NOMO-1 treated with dmso at 0.1 percent for 144 hours (cell line): ENCODE results near the gene KRTAP5-7.

Experiments used
- DNase-seq: peaks from one replicate; lab custom pipeline; 2025; ENCODE audit not compliant: unreplicated experiment; lab: John Stamatoyannopoulos, UW

KRTAP5-7 gene

DNA sequence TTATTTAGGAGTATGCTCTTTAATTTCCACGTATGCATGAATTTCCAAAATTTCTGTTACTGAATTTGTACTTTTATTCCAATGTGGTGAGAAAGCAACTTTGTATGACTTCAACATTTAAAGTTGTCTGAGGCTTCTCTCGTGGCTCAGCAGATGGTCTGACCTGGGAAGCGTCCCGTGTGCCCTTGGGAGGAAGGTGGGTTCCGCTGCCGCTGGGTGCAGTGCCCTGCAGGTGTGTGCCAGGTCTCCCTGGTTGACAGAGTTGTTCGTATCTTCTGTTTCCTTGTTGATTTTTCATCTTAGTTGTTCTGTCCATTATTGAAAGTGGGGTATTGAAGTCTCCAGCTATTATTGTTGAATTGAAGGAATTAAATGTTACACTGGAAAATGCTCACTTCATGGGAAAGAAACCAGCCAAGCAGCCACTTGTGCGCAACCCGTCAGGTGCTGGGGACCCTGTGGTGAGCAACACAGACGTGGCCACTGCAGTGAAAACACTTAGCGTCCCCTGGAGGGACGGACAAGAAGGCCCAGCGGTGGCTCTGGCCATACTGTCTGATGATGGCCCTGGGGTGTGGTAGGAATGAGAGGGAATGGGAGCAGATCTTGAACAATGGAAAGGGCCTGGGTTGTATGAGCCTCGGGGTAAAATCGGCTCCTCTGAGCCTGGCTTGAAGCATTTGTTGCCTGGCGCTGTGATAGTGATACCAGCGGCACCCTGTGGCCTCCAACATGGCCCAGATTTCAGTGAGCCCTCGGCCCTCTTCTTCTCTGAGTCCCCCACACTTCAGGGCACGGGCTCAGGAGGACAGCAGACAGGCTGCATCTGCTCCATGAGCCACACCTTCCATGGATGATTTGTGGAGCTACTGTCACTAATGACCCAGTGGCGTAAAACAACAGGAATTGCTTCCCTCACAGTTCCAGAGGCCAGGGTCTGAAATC, 31.5 kb upstream of the KRTAP5-7 start:
- DNase-seq, result no peak

GRCh38 chr11:71496421-71496820, 30.6 kb upstream of the KRTAP5-7 start:
- no peak for DNase-seq

- no peak for DNase-seq
Observed at GRCh38 chr11:71498091-71498490, 29.0 kb upstream of the KRTAP5-7 start.

- DNase-seq, result no peak
Observed at GRCh38 chr11:71499125-71499524, 27.9 kb upstream of the KRTAP5-7 start.

DNA sequence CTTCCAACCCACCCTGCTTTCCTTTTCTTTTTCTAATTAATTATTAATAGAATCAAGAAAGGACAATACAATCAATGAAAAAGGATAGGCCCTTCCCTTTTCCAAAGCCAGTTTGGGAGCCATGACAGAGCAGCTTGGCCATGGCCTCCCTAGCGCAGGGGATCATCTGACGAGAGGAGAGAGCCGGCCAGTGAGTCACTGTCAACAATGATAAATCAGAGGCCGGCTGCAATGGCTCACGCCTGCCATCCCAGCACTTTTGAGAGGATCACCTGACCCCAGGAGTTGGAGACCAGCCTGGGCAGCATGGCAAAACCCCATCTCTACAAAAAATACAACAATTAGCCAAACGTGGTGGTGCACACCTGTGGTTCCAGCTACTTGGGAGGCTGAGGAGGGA, 27.5 kb upstream of the KRTAP5-7 start:
- no peak for DNase-seq

GRCh38 chr11:71500601-71501021, 26.5 kb upstream of the KRTAP5-7 start:
- DNase-seq, result no peak

- DNase-seq, result no peak
Observed at GRCh38 chr11:71501071-71501985, 25.7 kb upstream of the KRTAP5-7 start.

DNA sequence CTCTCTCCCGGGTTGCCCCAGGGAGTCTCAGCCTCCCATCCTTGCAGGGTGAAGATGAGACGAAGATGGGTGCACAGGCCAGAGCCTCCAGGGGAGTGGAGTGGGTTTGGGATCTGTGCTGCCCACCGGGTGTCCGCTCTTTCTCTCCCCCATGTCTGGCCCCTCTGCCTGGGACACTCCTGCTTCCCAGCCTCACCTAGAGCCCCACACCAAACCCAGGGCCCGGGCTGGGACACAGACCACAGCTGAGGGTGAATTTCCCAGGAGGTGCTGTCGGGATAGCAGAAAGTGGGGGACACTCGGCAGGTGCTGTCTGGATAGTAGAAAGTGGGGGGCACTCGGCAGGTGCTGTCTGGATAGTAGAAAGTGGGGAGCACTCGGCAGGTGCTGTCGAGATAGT, 25.0 kb upstream of the KRTAP5-7 start:
- DNase-seq, result no peak

DNA sequence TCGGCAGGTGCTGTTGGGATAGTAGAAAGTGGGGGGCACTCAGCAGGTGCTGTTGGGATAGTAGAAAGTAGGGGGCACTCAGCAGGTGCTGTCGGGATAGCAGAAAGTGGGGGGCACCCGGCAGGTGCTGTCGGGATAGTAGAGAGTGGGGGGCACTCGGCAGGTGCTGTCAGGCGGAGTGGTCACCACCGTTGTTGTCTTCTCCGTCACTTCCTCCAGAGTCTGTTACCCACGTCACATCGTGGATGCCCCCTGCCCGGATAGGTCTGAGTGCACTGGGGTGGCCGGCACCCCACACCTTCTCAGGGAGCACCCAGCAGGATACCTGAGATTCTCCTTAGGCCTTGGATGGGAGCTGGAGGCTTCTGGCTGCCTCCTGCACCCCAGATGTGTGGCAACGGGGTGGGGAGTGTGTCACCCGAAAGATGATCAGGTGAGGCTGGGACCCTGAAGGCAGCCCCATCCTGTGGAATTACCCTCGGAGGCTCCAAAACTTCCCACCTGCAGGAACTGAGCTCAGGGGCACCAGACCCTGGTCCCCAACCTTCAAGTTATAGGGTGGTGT, 24.1 kb upstream of the KRTAP5-7 start:
- DNase-seq, result no peak

DNA sequence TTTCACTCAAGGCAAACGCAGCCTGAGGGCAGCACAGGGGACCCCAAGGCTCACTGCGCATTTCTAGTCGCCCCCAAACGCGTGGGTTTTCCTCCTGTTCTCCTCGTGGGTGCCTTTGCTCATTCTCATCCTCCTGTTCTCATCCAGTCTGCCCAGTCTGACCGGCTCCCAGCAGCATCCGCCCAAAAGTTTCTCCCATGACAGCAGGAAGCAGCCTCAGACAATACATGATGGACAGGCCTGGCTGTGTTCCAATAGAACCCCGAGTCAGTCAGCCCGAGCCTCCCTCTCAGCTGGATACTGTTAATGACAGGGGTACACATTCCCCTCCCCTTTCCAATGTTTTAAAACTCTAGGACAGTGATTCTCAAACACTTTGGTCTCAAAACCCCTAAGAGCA, 22.5 kb upstream of the KRTAP5-7 start:
- no peak for DNase-seq

DNA sequence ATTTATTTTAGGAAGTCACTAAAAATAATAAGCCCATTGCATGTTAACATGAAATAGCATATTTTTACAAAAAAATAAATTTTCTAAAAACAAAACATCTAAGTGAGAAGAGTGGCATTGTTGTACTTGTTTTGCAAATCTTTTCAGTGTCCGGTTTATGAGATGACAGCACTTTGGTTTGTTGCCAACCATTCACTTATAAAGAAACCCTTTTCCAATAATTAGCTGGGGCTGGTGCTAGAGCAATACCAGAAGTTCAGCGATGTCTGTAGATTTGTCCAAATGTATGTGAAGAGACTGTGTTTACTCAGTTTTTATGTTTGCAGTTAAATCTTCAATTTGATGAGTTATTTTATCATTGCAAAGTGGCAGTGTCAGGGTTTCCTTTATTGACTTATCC, 22.1 kb upstream of the KRTAP5-7 start:
- no peak for DNase-seq

DNA sequence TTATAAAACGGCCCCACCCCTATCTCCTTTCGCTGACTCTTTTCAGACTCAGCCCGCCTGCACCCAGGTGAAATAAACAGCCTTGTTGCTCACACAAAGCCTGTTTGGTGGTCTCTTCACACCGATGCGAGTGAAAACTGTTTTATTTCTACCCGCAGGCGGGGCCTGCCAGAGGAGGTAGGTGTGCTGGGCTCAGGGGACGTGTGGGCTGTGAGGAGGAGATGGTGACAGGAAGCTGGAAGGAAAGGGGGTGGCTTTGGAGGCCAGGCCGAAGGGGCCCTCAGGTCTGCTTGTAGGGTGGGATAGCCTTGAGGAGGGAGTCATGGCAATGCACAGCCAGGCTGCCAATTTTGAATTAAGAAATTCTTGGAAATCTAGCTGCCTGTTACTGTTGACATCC, 21.3 kb upstream of the KRTAP5-7 start:
- DNase-seq, result no peak

- DNase-seq, result no peak
Observed at GRCh38 chr11:71507102-71507501, 20.0 kb upstream of the KRTAP5-7 start.

- no peak for DNase-seq
Observed at GRCh38 chr11:71518506-71519471, 8.3 kb upstream of the KRTAP5-7 start.

DNA sequence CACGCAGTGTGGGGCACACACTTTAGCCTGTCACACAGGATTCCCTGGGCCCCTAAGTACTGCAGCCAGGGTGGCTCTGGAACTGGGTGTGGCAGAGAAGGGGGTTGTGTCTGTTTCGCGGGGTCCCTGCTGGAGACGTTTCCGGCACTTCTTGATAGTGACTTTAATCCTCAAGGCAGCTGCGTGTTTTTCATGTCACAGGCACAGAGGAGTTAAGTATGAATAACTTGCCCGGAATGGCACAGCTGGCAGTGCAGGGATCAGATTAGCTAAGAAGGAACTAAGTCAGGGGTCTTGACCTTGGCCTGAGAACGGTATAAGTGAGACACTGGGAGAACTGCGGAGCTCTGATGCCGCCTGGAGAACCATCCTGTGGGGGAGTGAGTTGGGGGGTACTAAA, 7.5 kb upstream of the KRTAP5-7 start:
- DNase-seq, result no peak

DNA sequence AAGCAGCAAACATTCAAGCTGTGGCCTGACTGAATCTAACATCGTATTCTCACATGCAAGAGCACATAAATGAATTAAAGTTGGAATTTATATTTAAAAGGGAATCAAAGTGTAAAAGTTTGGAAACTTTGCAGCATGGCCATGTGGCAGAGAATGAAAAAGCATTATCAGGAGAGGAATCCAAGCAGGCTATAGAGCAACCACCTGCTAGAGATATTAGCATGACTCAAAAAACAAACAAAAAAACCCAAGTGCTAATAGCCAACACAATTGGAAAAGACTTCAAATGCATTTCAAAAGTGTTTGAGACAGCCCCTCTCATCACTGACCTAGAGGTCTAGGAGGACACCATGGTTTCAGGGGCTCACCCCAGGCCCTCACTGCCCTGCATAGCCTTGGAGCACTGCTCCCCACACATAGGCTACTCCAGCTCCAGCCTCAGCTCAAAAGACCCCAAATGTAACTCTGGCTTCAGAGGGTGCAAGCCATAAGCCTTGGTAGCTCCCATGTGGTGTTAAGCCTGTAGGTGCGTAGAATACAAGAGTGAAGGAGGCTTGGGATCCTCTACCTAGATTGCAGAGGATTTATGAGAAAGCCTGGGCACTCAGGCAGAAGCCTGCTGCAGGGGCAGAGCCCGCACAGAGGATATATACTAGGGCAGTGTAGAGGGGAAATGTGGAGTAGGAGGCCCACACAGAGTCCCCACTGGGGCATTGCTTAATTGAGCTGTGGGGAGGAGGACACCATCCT, 1.7 kb upstream of the KRTAP5-7 start:
- no peak for DNase-seq

GRCh38 chr11:71525938-71526495, 1.1 kb upstream of the KRTAP5-7 start:
- DNase-seq, result no peak

- DNase-seq, result no peak
Observed at GRCh38 chr11:71527576-71528210, 626 bp downstream of the KRTAP5-7 start.

DNA sequence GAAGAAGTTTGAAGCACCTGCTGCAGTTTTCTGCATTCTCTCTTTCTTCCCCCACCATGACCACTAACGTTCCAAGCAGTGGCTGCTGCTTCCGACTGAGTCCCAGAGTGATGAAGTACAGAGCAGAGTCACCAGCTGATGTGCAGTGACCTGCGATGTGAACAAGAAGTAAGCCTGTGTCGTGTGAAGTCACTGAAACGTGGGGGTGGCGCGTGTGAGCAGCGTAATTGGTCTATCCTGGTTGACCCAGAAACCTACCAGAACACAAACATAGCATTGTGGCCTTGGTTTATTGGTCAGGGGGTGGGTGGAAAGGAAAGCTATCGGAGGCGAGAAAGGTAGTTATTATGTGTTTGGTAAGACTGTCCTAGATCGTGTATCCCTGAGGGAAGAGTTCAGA, 3.5 kb downstream of the KRTAP5-7 start:
- no peak for DNase-seq
